Sigmoid colon (tissue), 7 donors: ENCODE data around the gene CHD1. TPM values are rescaled to one million over a fixed set of nuclear protein-coding genes. Genes with fewer than 3 reads are reported as not detected.

Experiments
- DNase-seq: peaks from one replicate; pipeline ENCODE4 v3.0.0-alpha.2; 2019
- H3K27ac ChIP-seq, 4 donors: fragments of 200-600 bp; sonication (generic); one replicate each; pipeline ENCODE4 v1.5.1; 2016 to 2019; ENCODE audit warnings: mild to moderate bottlenecking in 1 of 4
- H3K27me3 ChIP-seq, 3 donors: fragments of 200-600 bp; sonication (generic); one replicate each; pipeline ENCODE4 v1.5.1; 2019; ENCODE audit warnings: mild to moderate bottlenecking in 1 of 3
- H3K36me3 ChIP-seq, 4 donors: fragments of 200-600 bp; sonication (generic); one replicate each; pipeline ENCODE4 v1.5.1; 2016 to 2019
- H3K4me1 ChIP-seq, 4 donors: fragments of 200-600 bp; sonication (generic); one replicate each; pipeline ENCODE4 v1.5.1; 2017 to 2019
- H3K4me3 ChIP-seq, 4 donors: fragments of 200-600 bp; sonication (generic); one replicate each; pipeline ENCODE4 v1.5.1; 2017 to 2019; ENCODE audit warnings: mild to moderate bottlenecking in 2 of 4, moderate library complexity in 1 of 4
- H3K9me3 ChIP-seq, 4 donors: fragments of 200-600 bp in 3 of 4; sonication (generic) in 3 of 4; one replicate each; pipeline versions ENCODE4 v1.5.1 to v1.6.1; 2013 to 2019
- EP300 ChIP-seq, 4 donors: sonication (generic); formaldehyde crosslinking; IDR thresholded peaks; one replicate each; pipeline ENCODE4 v1.6.1; 2017; ENCODE audit warnings: antibody characterized with exemption in 4 of 4
- POLR2A ChIP-seq, 2 donors: fragments of 450-650 bp; IDR thresholded peaks; one replicate each; pipeline ENCODE4 v1.6.1; 2016; ENCODE audit warnings: antibody characterized with exemption in 2 of 2, mild to moderate bottlenecking in 2 of 2, moderate library complexity in 2 of 2
- POLR2AphosphoS5 ChIP-seq, 4 donors: sonication (generic); formaldehyde crosslinking; IDR thresholded peaks; one replicate each; pipeline ENCODE4 v1.6.1; 2017; ENCODE audit warnings: antibody characterized with exemption in 4 of 4
- WGBS, 2 donors: extraction: QIAGEN DNeasy Blood & Tissue Kit; methylation state at CpG; one replicate each; pipeline ENCODE4 v1.1.7; 2013; 5-methylcytosine and 5-hydroxymethylcytosine counted together
- intact Hi-C: fragments of 100-400 bp; cut with DNase I; formaldehyde crosslinking; loops from one replicate; pipeline ENCODE4 v1.15.1; 2023
- polyA plus RNA-seq, 3 donors: library from polyadenylated mRNA; stranded (reverse); fragments of 200-250 nt; gene quantifications; one replicate each; pipeline ENCODE4 v1.2.3, GENCODE V29; 2013
- total RNA-seq, 4 donors: library from RNA; depleted of rRNA; stranded (reverse); fragments of >200 nt; gene quantifications; one replicate each; pipeline ENCODE4 v1.1.0, GENCODE V29; 2016
- TF ChIP-seq, protein P1 (sequence below), 4 experiments: fragments of 450-650 bp in 3 of 4; fragments of 200-600 bp in 1 of 4; IDR thresholded peaks; one replicate each; pipeline ENCODE4 v1.5.1; 2016 to 2019; ENCODE audit warnings: antibody characterized with exemption in 4 of 4, mild to moderate bottlenecking in 3 of 4, moderate library complexity in 2 of 4
- donor health status: healthy with polysubstance abuse.
- donor health status: Bipolar disorder and iron deficiency.
- donor health status: healthy.

Gene CHD1
- total and polyA plus RNA-seq, 7 donors: 13.9 to 73.3 (median 38.2) TPM

DNA sequence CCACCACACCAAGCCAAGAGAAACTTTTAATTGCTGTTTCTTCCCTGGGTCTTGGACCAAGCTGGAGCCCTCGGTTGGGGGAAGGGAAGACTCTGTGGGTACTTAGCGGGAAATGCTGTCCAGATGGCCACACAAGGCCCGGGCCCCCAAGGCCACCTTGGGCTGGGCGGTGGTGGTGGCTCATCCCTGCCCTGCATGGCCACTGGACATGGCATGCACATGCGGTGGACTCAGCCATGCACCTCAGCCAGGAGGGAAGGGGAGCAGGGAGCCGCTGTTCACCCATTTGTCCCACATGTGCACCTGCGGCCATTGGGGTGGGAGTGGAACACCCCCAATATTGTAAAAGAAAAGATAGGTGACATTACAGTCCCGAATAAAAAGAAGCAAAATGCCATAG, 82.9 kb downstream of the CHD1 start:
- H3K27ac ChIP-seq: no peak overlapping the region
- WGBS, 2 donors: 97 to 98% methylated on average over 8 of the region's 8 CpGs
- intact Hi-C loops: no loop called here
- no peaks in the 10 kb centered on the region for H3K9me3 ChIP-seq
- TF ChIP-seq, protein P1, sequence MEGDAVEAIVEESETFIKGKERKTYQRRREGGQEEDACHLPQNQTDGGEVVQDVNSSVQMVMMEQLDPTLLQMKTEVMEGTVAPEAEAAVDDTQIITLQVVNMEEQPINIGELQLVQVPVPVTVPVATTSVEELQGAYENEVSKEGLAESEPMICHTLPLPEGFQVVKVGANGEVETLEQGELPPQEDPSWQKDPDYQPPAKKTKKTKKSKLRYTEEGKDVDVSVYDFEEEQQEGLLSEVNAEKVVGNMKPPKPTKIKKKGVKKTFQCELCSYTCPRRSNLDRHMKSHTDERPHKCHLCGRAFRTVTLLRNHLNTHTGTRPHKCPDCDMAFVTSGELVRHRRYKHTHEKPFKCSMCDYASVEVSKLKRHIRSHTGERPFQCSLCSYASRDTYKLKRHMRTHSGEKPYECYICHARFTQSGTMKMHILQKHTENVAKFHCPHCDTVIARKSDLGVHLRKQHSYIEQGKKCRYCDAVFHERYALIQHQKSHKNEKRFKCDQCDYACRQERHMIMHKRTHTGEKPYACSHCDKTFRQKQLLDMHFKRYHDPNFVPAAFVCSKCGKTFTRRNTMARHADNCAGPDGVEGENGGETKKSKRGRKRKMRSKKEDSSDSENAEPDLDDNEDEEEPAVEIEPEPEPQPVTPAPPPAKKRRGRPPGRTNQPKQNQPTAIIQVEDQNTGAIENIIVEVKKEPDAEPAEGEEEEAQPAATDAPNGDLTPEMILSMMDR (IDR thresholded peaks at IDR 0.05): no peak
- TF ChIP-seq POLR2A (IDR thresholded peaks at IDR 0.05): no peak
- TF ChIP-seq EP300 (IDR thresholded peaks at IDR 0.05): no peak
- TF ChIP-seq POLR2AphosphoS5 (IDR thresholded peaks at IDR 0.05): no peak
- no peak for DNase-seq
- no peaks in the 10 kb centered on the region for H3K27me3 ChIP-seq
- no peaks in the 10 kb centered on the region for H3K4me1 ChIP-seq
- no peaks in the 10 kb centered on the region for H3K36me3 ChIP-seq
- H3K4me3 ChIP-seq: no peak overlapping the region

DNA sequence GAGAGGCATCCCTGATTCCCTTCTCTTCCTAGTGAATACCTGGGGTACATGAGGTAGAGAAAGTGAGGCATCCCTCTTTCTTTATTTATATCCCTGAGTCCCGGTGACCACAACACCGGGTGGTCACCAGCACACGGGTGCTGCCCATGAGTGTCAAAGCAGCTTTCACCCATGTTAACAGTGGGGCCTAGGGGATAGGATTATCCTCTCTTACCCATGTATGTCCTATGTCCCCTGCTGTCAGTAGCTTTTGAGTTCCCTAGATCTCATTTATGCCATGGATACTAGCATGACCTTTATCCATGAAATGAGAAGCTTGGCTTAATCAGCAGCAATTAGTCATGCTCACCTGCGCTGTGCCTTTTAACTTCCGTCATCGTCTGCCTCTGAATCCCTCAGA, 83.9 kb downstream of the CHD1 start:
- TF ChIP-seq POLR2AphosphoS5 (IDR thresholded peaks at IDR 0.05) (no peak), EP300 (IDR thresholded peaks at IDR 0.05) (no peak)
- TF ChIP-seq, protein P1 (IDR thresholded peaks at IDR 0.05): no peak
- Histone ChIP-seq H3K27ac (no peak overlapping the region), H3K4me3 (no peak overlapping the region), H3K9me3 (no peaks in the 10 kb centered on the region), H3K4me1 (no peaks in the 10 kb centered on the region), H3K27me3 (no peaks in the 10 kb centered on the region), H3K36me3 (no peaks in the 10 kb centered on the region)
- DNase-seq: no peak
- WGBS, 2 donors: 89 to 90% methylated on average over 6 of the region's 6 CpGs
- intact Hi-C loops: no loop called here

DNA sequence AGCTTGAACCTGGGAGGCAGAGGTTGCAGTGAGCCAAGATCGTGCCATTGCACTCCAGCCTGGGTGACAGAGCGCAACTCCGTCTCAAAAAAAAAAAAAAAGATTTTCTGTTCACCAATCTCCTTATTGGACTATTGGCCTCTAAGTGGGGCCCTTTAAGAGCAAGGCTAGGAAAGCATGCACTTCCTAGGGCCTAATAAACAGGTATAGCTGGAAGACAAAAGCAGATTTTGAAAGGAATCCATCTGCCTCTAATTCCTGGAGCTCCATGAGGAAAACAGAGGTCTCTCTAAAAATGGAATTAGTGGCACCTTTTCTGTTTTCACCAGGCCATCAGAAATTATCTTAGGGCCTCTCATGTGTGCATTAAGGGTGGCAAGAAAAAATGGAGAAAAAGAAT, 85.3 kb downstream of the CHD1 start:
- H3K4me1 ChIP-seq: no peaks in the 10 kb centered on the region
- DNase-seq: no peak
- TF ChIP-seq POLR2AphosphoS5 (IDR thresholded peaks at IDR 0.05): no peak
- TF ChIP-seq, protein P1 (IDR thresholded peaks at IDR 0.05): no peak
- no peak for TF ChIP-seq EP300 (IDR thresholded peaks at IDR 0.05)
- no peak for TF ChIP-seq POLR2A (IDR thresholded peaks at IDR 0.05)
- H3K9me3 ChIP-seq: no peaks in the 10 kb centered on the region
- 96 to 98% methylated on average over 3 of the region's 3 CpGs for WGBS, 2 donors
- H3K4me3 ChIP-seq: no peak overlapping the region
- no peaks in the 10 kb centered on the region for H3K27me3 ChIP-seq
- no peak overlapping the region for H3K27ac ChIP-seq
- H3K36me3 ChIP-seq: no peaks in the 10 kb centered on the region
- intact Hi-C loops: no loop called here

DNA sequence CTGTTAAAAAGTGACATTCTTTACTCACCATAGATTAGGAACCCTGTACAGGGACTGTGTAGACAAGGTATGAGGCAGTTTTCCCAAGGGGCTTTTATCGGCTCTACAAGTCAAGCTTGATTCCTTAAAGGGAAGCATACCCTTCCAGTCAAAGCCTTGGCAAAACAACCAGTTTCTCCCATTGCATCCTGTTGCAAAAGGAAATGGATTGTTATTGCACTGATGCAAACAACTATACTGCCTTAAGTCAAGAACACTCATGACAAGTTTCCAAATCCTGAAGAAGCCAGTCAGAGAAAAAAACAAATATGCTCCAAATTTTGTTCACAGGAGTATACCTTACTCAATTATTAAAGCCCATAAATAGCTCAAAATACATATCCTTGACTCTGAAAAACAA, 87.9 kb downstream of the CHD1 start:
- TF ChIP-seq POLR2AphosphoS5 (IDR thresholded peaks at IDR 0.05) (no peak), POLR2A (IDR thresholded peaks at IDR 0.05) (no peak), EP300 (IDR thresholded peaks at IDR 0.05) (no peak)
- TF ChIP-seq, protein P1 (IDR thresholded peaks at IDR 0.05): no peak
- H3K36me3 ChIP-seq: no peaks in the 10 kb centered on the region
- H3K9me3 ChIP-seq: no peaks in the 10 kb centered on the region
- no peak overlapping the region for H3K4me3 ChIP-seq
- no peaks in the 10 kb centered on the region for H3K27me3 ChIP-seq
- 95 to 98% methylated on average over 1 of the region's 1 CpG for WGBS, 2 donors
- H3K4me1 ChIP-seq: no peaks in the 10 kb centered on the region
- H3K27ac ChIP-seq: no peak overlapping the region
- intact Hi-C loops: no loop called here
- no peak for DNase-seq
